ENCODE data around the gene FOXL2.

- no peak for TF ChIP-seq REST (IDR thresholded peaks at IDR 0.05; ENCODE audit: insufficient read depth in 1 of 2, low read depth in 2 of 2, low read length in 2 of 2)
- TF ChIP-seq POLR2AphosphoS5 (IDR thresholded peaks at IDR 0.05; ENCODE audit: low read depth, low read length): no peak
Observed at GRCh38 chr3:138937690-138938055, 9.3 kb downstream of the FOXL2 start.

Data from PFSK-1 (cell line).